ENCODE data around the gene SSH2.

The SSH2 gene

GRCh38 chr17:29582254-29582765 is 347.7 kb downstream of the SSH2 start:
- Histone ChIP-seq H3K36me3 (ENCODE audit: control insufficient read depth in 2 of 2, insufficient read depth in 1 of 2, low read length in 2 of 2) (peaks cover 11 to 80% of the 10 kb centered on the region in 2 experiments; a peak in 2 of 3 replicates), H3K4me1 (ENCODE audit: control insufficient read depth, insufficient read depth, low read length) (no peaks in the 10 kb centered on the region), H3K4me3 (ENCODE audit: low read depth, low read length) (no peak overlapping the region), H3K9me3 (ENCODE audit: control insufficient read depth, insufficient read depth, low read depth, low read length) (no peaks in the 10 kb centered on the region), H3K27ac (ENCODE audit: extremely low read depth, low read depth, low read length) (no peak overlapping the region)
- ChIA-PET POLR2A (interaction anchor here (2.0 kb wide), 1 partner anchor 9 kb away, joined by 14 read pairs; no protein-coding TSS in a partner anchor), CTCF (interaction anchor here (0.6 to 5.9 kb wide), 9 partner anchors 9 to 1307 kb away, joined by 3 to 74 read pairs (median 5); partner anchors contain the start of genes ABHD15, ANKRD13B and TP53I13)
- 0 out of 2 replicates have a peak, but pooled peaks have one; percentile 23 for TF ChIP-seq ZNF580 (tag by site-specific recombination; IDR thresholded peaks at IDR 0.05)
- TF ChIP-seq RBAK (tag by site-specific recombination; IDR thresholded peaks at IDR 0.05), result no peak

- no peak overlapping the region for H3K27ac ChIP-seq (ENCODE audit: extremely low read depth, low read depth, low read length)
- POLR2A ChIA-PET, result interaction anchor here (0.6 to 2.0 kb wide), 4 partner anchors 10 to 223 kb away, joined by 3 to 14 read pairs (median 6); no protein-coding TSS in a partner anchor
- peaks cover 11 to 83% of the 10 kb centered on the region in 2 experiments; a peak in 2 of 3 replicates for H3K36me3 ChIP-seq (ENCODE audit: control insufficient read depth in 2 of 2, insufficient read depth in 1 of 2, low read length in 2 of 2)
These were observed 348.3 kb downstream of the SSH2 start for GRCh38 chr17:29581583-29582253.

GRCh38 chr17:29579866-29580771 is 349.9 kb downstream of the SSH2 start:
- Histone ChIP-seq H3K4me1 (ENCODE audit: control insufficient read depth, insufficient read depth, low read length) (no peaks in the 10 kb centered on the region), H3K36me3 (ENCODE audit: control insufficient read depth in 2 of 2, insufficient read depth in 1 of 2, low read length in 2 of 2) (peaks cover 11 to 92% of the 10 kb centered on the region in 2 experiments; a peak in 2 of 3 replicates), H3K9me3 (ENCODE audit: control insufficient read depth, insufficient read depth, low read depth, low read length) (no peaks in the 10 kb centered on the region), H3K4me3 (ENCODE audit: low read depth, low read length) (no peak overlapping the region), H3K27ac (ENCODE audit: extremely low read depth, low read depth, low read length) (no peak overlapping the region)
- ChIA-PET CTCF (interaction anchor here (0.5 to 5.9 kb wide), 17 partner anchors 11 to 759 kb away, joined by 3 to 74 read pairs (median 4); partner anchors contain the start of genes ANKRD13B and TP53I13), POLR2A (interaction anchor here (1.2 to 2.0 kb wide), 2 partner anchors 12 to 14 kb away, joined by 4 to 14 read pairs; no protein-coding TSS in a partner anchor)
- 0 out of 2 replicates have a peak, but pooled peaks have one; percentile 49 for TF ChIP-seq ZNF561 (tag by site-specific recombination; IDR thresholded peaks at IDR 0.05; ENCODE audit: borderline replicate concordance)
- peak; percentile 78 for TF ChIP-seq GLIS1 (tag by site-specific recombination; IDR thresholded peaks at IDR 0.05)
- TF ChIP-seq ZNF623 (tag by site-specific recombination; IDR thresholded peaks at IDR 0.05), result no peak
- TF ChIP-seq HOXD13 (CRISPR knock-in tag; IDR thresholded peaks at IDR 0.05; ENCODE audit: borderline replicate concordance), result no peak
- TF ChIP-seq ZNF677 (tag by site-specific recombination; IDR thresholded peaks at IDR 0.05), result no peak
- TF ChIP-seq ZNF423 (tag by site-specific recombination; IDR thresholded peaks at IDR 0.05), result no peak
- no peak for TF ChIP-seq ZNF514 (tag by site-specific recombination; IDR thresholded peaks at IDR 0.05)
- TF ChIP-seq OSR2 (tag by site-specific recombination; IDR thresholded peaks at IDR 0.05), result peak; percentile 65; the same call in 1 of the 2 replicates
- no peak for TF ChIP-seq ZNF488 (tag by site-specific recombination; IDR thresholded peaks at IDR 0.05)
- peak; percentile 72; the same call in 1 of the 2 replicates for TF ChIP-seq KLF16 (tag by site-specific recombination; IDR thresholded peaks at IDR 0.05)
- TF ChIP-seq ZSCAN4 (tag by site-specific recombination; IDR thresholded peaks at IDR 0.05), result no peak
- no peak for TF ChIP-seq ZNF169 (tag by site-specific recombination; IDR thresholded peaks at IDR 0.05)
- TF ChIP-seq ZBTB17 (tag by site-specific recombination; IDR thresholded peaks at IDR 0.05), result peak; percentile 57
- TF ChIP-seq ZNF521 (tag by site-specific recombination; IDR thresholded peaks at IDR 0.05), result no peak
- TF ChIP-seq ZNF2 (tag by site-specific recombination; IDR thresholded peaks at IDR 0.05), result peak; percentile 45; the same call in 1 of the 2 replicates
- no peak for TF ChIP-seq ZNF138 (tag by site-specific recombination; IDR thresholded peaks at IDR 0.05; ENCODE audit: borderline replicate concordance)

More at GRCh38 chr17:29581583-29582253, 348.3 kb downstream of the SSH2 start:
- TF ChIP-seq KLF10 (tag by site-specific recombination; IDR thresholded peaks at IDR 0.05) (no peak), HIC1 (tag by site-specific recombination; IDR thresholded peaks at IDR 0.05) (0 out of 2 replicates have a peak, but pooled peaks have one; percentile 13), ZBTB8A (tag by site-specific recombination; IDR thresholded peaks at IDR 0.05) (no peak), ZNF133 (tag by site-specific recombination; IDR thresholded peaks at IDR 0.05) (no peak), GLIS1 (tag by site-specific recombination; IDR thresholded peaks at IDR 0.05) (0 out of 2 replicates have a peak, but pooled peaks have one; percentile 15), MYNN (tag by site-specific recombination; IDR thresholded peaks at IDR 0.05; ENCODE audit: borderline replicate concordance) (0 out of 2 replicates have a peak, but pooled peaks have one; percentile 30)
- H3K9me3 ChIP-seq (ENCODE audit: control insufficient read depth, insufficient read depth, low read depth, low read length), result no peaks in the 10 kb centered on the region
- CTCF ChIA-PET, result interaction anchor here (0.6 to 5.9 kb wide), 13 partner anchors 11 to 1307 kb away, joined by 3 to 74 read pairs (median 5); partner anchors contain the start of genes ABHD15, ANKRD13B and TP53I13
- no peaks in the 10 kb centered on the region for H3K4me1 ChIP-seq (ENCODE audit: control insufficient read depth, insufficient read depth, low read length)
- H3K4me3 ChIP-seq (ENCODE audit: low read depth, low read length), result no peak overlapping the region

Data from HEK293 (cell line).